ENCODE measurements around the gene SPX.

- TF ChIP-seq CTCF (IDR thresholded peaks at IDR 0.05) (no peak), POLR2A (IDR thresholded peaks at IDR 0.05) (no peak), POLR2AphosphoS5 (IDR thresholded peaks at IDR 0.05) (no peak)
Measured at GRCh38 chr12:21518451-21518850, 7.6 kb upstream of the SPX start.

Data from suprapubic skin (tissue), 4 donors.